Measurements from ENCODE around the gene PTPRN2.

- TF ChIP-seq, protein P1, sequence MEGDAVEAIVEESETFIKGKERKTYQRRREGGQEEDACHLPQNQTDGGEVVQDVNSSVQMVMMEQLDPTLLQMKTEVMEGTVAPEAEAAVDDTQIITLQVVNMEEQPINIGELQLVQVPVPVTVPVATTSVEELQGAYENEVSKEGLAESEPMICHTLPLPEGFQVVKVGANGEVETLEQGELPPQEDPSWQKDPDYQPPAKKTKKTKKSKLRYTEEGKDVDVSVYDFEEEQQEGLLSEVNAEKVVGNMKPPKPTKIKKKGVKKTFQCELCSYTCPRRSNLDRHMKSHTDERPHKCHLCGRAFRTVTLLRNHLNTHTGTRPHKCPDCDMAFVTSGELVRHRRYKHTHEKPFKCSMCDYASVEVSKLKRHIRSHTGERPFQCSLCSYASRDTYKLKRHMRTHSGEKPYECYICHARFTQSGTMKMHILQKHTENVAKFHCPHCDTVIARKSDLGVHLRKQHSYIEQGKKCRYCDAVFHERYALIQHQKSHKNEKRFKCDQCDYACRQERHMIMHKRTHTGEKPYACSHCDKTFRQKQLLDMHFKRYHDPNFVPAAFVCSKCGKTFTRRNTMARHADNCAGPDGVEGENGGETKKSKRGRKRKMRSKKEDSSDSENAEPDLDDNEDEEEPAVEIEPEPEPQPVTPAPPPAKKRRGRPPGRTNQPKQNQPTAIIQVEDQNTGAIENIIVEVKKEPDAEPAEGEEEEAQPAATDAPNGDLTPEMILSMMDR (IDR thresholded peaks at IDR 0.05) = no peak
- TF ChIP-seq POLR2A (IDR thresholded peaks at IDR 0.05) = no peak
- TF ChIP-seq EP300 (IDR thresholded peaks at IDR 0.05) = no peak
Measured at GRCh38 chr7:158327012-158327411, 260.6 kb downstream of the PTPRN2 start.
